C4-2B (cell line): ENCODE measurements around the gene PILRA.

Experiments
- H3K27ac ChIP-seq: fragments of 450-650 bp; 2 replicates; pipeline ENCODE4 v1.5.1; 2017
- CTCF ChIP-seq: fragments of 450-650 bp; conservative IDR thresholded peaks from 2 replicates; pipeline ENCODE4 v1.5.1; 2017; ENCODE audit warnings: mild to moderate bottlenecking
- ZFX ChIP-seq: fragments of 450-650 bp; IDR thresholded peaks from 2 replicates; pipeline ENCODE4 v1.6.1; 2017

Gene PILRA

GRCh38 chr7:100393233-100393905 lies 20.1 kb downstream of the PILRA start:
- TF ChIP-seq CTCF (no peak), ZFX (no peak)
- no peak overlapping the region for H3K27ac ChIP-seq

GRCh38 chr7:100394077-100394476 lies 20.8 kb downstream of the PILRA start:
- TF ChIP-seq ZFX (no peak), CTCF (no peak)
- no peak overlapping the region for H3K27ac ChIP-seq

- no peak overlapping the region for H3K27ac ChIP-seq
- TF ChIP-seq ZFX, result no peak
- no peak for TF ChIP-seq CTCF
These were observed 23.2 kb downstream of the PILRA start for GRCh38 chr7:100396421-100396982.

GRCh38 chr7:100397315-100398081 lies 24.2 kb downstream of the PILRA start:
- no peak for TF ChIP-seq ZFX
- no peak; the same call in 1 of the 2 replicates for TF ChIP-seq CTCF
- H3K27ac ChIP-seq, result no peak overlapping the region

- H3K27ac ChIP-seq, result no peak overlapping the region
- TF ChIP-seq ZFX, result no peak
- TF ChIP-seq CTCF, result no peak
These were observed 25.0 kb downstream of the PILRA start for GRCh38 chr7:100398239-100398638.

- TF ChIP-seq CTCF (no peak), ZFX (no peak)
- no peak overlapping the region for H3K27ac ChIP-seq
These were observed 26.8 kb downstream of the PILRA start for GRCh38 chr7:100400041-100400440.

GRCh38 chr7:100400656-100401055 lies 27.4 kb downstream of the PILRA start:
- no peak overlapping the region for H3K27ac ChIP-seq
- TF ChIP-seq ZFX, result no peak
- TF ChIP-seq CTCF, result no peak
